HG03060 (cell line): ENCODE data around the gene RAB36.

Experiments
- ATAC-seq: cut with Tn5 transposase; IDR thresholded peaks from one replicate; pipeline ENCODE4 v1.9.1; 2021; ENCODE audit warnings: low read depth, moderate number of reproducible peaks; ENCODE audit not compliant: unreplicated experiment

RAB36 gene, protein sequence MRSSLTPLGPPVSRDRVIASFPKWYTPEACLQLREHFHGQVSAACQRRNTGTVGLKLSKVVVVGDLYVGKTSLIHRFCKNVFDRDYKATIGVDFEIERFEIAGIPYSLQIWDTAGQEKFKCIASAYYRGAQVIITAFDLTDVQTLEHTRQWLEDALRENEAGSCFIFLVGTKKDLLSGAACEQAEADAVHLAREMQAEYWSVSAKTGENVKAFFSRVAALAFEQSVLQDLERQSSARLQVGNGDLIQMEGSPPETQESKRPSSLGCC

DNA sequence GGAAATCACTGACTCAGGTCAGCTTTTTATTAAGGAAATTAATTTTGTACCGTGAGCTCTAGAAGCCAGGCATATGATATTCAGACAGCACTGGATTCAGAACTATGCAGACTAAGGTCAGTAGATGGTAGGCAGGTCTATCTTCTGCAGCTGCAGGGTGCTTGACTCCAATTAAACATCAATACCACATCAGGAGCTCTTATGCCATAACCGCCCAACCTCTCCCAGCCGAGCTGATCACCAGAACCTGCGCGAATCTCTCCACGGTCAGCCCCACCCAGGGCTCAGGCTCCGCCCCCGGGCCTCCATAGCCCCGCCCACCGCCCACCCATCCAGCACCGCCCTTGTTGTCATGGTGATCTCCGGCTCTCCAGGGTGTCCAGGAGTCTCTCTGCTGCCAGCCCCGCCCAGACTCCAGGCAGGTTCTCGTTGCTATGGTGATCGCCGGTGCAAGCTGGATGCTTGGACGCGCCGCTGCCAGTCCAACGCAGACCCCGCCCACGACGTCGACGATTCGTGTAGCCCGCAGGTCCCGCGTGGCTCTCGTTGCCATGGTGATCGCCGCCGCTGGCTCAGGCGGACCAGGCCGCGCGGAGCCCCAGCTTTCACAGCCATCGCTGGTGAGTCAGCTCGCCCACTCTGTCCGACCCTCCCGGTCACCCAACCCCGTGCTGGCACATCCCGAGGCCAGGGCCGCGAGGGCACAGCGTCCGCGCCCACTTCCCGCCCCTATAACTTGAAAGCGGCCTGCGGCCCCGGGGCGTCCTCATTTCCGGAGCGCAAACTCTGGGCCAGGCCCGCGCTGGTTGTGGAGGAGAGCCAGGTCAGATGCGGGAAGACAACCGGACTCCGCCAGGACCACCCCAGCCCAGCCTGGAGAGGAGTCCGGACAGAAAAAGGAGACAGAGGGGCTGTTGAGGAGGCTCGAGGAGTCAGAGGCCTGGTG lies at the start of gene RAB36:
RAB36 (plus strand) TSS at position 546 of the 946 bp plus-strand sequence. CDS start 1,140 bp downstream, outside the sequence.
- no peak for ATAC-seq

DNA sequence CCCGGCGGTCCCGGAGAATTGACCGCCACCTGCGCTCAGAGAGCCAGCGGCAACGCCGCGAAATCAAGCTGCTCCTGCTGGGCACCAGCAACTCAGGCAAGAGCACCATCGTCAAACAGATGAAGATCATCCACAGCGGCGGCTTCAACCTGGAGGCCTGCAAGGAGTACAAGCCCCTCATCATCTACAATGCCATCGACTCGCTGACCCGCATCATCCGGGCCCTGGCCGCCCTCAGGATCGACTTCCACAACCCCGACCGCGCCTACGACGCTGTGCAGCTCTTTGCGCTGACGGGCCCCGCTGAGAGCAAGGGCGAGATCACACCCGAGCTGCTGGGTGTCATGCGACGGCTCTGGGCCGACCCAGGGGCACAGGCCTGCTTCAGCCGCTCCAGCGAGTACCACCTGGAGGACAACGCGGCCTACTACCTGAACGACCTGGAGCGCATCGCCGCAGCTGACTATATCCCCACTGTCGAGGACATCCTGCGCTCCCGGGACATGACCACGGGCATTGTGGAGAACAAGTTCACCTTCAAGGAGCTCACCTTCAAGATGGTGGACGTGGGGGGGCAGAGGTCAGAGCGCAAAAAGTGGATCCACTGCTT lies 49.4 kb upstream of the RAB36 start:
- no peak for ATAC-seq

DNA sequence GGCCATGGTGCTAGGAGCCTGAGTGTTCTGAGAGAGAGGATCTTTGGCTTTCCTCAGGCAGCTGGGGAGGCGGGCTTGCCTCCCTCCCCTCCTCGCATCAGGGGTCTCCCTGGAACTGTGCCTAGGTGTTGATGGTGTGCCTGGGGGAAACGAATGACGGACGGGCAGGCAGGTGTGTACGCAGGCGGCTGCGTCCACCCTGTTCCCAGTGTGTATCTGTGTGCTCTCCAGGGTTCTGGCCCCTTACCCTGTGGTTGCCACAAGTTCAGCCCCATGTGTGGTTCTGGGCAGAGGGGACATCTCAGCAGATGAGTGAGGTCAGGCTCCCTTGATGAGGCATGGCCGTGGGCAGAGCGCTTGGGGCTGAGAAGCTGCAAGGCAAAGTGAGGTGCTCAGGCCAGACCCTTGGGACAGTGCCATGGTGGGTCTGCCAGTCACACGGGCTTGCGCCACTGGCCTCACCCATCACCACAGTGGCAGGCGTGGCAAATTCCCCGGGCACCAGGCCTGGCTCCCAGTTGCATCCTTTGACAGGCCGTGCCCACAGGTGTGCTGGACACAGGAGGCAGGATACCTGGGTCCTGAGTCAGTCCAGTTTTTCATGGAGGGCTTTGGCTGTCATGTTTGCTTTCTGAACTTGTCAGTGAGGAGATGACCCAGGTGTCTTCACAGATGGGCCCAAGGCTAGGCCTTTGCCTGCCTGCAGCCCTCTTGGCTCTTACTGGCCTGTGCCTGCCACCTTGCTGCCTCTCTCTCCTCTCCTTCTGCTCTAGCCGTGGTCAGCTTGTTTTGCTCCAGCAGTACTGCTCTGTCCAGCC lies 47.7 kb upstream of the RAB36 start:
- ATAC-seq: no peak

DNA sequence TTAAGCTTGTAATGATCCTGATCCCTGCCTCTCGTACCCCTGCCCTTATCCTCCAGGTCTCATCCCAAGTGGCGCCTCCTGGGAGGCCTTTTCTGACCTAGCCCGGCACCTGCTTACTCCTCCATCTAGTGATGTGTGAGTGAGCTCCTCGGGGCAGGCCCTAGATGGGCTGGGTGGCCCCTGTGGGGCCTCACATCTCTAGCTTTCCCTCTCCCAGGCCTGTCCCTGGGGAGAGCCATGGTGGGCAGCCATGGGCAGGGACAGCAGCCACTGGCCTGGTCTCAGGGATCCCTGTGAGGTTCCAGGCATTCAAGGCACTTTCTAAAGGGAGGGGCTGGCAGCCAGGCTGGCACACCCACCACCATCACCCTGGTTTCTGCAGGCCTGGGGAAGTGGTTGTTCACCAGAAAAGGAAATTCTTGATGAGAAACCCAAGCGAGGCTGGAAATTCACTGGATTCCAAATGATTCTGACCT lies 47.0 kb upstream of the RAB36 start:
- ATAC-seq: no peak

DNA sequence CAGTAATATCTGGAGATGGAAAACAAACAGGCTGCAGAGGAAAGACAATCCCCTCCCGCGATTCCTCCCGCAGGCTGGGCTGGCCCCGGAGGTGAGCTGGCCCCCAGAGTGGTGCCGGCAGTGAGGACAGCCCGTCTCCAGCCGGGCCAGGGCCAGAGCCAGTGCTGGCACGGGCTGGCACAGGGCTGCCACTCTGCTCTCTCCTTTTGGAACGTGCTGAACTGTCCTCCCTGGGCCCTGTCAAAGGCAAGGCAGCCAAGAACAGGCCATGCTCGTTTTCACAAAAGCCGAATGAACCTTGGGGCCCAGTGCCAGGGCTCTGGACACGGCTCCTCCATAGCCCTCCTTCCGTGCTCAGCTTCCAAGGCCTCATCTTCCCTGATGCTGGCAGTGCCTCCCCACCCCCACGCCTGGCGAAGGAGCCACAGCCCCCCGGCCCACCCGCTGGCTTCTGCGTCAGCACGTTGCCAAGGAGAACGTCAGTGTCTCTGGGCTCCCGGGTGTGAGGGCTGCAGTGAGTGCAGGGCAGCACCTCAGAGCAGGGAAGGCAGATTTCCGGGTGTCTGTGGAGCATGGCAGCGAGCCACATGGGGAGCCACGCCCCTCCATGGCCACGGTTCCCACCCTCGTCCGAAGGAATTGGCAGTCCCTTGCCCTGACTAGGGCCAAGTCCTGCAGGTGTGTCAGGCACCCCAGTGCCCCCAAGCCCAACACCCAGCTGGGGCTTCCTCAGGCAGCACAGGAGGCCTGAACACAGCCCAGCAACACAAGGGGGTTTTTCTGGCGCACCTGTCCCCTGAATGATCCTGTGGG lies 46.4 kb upstream of the RAB36 start:
- no peak for ATAC-seq

DNA sequence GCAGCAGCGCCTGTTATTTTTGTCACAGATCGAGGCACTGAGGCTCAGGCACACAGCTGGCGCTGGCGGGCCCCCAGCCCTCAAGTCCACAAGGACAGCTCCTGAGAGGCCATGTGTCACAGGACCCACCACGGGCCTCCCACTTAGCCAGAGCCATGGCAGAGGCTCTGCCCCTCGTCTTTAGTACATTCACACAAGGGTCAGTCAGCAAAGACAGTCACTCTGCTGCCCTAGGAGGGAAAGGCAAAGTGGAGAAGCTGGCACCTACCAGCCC lies 45.8 kb upstream of the RAB36 start:
- no peak for ATAC-seq

DNA sequence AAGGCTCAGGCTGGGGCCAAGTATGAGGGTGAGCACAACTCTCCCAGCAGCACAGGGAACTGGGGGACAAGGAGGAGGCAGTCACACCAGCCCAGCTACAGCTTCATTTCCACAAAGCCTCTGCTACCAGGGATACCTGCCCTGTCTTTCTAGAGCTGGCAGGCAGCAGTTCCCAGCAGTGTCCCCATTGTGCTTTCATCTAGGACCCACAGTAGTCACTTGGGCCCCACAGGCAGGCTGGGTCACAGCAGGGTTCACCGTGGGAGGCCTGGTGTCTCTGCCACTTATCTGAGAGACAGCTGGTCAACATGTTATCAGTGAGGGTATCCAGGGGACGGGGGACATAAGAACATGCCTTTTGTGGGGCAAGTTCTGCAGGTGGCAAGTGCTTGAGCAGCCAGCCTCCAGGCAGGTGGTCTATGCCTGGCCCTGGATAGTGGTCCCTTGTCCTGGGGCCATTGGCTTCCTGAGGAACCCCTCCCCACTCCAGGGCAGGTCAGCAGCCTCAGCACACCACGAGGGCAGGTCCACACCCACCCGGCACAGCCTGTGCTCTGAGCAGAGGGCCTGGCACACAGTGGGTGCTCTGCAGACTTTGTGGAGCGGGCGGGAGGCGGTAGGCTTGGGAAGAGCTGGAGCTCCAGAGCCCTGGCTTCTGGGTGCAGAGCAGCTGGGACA lies 45.0 kb upstream of the RAB36 start:
- ATAC-seq: no peak

DNA sequence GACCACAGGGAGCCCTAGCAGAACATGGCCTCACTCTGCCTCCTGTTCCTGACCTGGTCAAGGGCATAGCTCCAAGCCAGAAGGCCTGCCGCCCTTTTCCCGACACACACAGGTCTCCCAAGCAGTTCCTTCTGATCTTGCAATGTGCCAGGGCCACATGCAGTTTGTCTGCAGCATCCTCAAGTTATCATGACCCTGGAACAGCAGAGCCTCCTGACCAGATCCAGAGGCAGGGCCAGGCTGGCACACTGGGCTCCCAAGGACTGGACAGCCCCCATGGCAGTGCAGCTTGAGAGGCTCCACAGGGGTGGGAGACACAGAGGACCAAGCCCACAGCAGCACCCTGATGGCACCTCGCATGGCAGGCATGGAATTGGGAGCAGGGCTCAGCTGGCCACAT lies 43.8 kb upstream of the RAB36 start:
- no peak for ATAC-seq

DNA sequence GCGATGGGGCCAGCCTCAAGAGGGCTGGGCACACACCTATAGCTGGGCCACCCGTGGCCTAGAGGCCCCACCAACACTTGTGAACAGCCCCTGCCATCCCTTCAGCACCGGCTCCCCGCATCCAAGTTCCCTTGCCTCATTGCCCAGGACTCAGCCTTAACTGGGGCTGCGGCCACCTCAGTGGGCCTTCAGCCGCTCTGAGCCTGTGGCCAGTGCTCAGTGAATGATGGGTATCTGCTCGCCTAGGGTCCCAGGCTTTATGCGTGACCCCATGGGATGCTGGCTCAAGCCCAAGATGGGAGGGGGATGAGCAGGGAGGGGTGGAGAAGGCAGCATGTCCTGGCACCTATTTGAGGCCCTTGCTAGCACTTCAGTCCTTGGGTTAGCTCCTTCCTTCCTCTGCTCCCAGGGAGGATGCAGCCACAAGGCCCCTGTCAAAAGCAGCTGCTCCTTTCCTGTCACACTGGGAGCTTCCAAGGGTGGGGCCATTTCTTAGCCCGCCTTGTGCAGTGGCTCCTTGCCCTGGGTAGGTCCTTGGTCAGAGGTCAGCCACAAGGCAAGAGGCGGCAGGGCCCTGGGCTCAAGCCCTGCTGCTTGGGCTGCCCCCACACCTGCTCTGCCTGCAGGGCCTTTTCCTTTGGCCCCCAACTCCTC lies 43.1 kb upstream of the RAB36 start:
- no peak for ATAC-seq

DNA sequence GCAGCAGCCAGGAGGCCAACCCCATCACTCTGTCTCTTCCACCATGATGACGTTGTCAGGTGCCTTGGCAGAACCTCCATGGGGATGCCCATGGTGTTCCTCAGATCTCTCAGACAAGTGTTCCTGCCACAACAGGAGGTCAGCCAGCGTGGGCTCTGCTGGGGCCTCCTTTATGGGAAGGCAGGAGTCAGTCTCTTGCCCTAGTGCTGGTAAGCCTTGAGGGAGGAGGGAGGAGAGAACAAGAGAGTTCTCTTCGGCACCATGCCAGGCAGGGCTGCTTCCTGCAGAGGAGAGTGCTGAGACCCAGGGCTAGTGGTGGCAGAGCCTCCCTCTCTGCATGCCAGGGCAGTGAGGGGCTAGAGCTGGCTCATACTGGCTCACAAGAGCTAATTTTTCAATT lies 42.5 kb upstream of the RAB36 start:
- no peak for ATAC-seq

DNA sequence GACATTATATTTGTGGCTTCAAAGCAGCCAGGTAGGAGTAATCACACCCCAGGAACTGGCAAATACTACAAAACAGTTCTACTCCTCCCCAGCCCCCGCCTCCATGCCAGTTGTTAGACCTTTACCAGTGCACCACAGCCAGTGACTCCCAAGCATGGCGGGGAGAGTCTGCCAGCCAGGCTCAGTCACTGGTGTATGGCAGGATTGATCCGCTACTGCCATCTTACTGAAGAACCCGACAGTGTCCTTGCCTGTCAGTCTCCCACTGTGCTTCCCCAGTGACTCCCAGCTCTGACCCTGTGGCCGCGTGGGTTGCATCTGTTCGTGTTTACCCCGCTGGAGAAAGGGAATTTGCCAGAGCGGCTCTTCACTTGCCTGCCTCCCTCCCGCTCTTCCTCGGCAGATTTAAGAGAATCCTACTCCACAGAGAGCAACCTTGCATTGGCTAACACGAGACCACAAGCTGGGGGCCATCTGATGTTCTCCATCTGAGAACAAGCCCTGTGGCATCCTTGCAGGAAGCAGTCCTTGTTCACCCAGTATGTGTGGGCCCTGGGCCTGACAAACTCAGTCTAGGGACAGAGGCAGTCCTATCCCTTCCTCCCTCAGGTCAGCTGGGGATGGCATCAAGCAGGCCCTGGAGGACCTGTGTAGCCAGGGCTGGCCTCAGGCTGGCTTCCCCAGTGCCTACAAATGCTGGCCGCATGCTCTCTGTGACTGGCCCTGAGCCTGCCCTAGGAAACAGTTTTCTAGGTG lies 41.9 kb upstream of the RAB36 start:
- ATAC-seq: no peak

DNA sequence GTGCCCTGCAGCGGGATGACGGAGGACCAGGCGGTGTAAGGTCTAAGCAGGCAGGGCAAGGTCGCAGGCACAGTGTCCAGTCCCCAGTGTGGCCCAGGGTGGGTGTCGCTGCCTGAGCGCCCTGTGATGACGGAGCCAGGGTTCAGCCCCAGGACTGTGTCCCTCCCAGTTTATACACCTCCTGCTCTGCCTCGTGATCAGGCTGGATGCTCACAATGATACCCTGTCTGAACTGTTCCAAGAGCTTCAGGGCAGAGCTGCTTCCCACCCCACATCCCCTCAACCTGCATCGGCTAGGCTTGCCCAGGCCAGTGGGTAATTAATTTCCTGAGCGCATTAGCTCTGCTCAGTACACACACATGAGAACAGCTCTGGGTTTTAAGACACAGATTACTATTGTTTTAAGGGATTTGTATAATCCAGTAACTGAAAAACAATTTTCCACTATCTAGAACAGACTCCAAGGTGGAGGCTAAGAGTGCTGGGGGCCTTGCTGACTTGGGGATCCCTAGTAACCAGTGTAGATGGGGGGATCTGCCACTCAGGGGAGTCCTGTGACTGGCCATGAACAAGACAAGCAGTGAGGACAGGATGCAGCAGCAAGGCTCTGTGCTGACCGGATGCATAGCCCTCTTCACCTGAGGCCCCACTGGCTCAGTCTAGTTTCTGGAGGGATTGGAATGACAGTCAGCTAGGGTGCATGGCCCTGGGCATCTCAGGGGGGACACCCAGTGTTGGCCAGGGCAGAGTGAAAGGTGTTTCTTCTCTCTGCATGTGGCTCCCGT lies 40.9 kb upstream of the RAB36 start:
- no peak for ATAC-seq

DNA sequence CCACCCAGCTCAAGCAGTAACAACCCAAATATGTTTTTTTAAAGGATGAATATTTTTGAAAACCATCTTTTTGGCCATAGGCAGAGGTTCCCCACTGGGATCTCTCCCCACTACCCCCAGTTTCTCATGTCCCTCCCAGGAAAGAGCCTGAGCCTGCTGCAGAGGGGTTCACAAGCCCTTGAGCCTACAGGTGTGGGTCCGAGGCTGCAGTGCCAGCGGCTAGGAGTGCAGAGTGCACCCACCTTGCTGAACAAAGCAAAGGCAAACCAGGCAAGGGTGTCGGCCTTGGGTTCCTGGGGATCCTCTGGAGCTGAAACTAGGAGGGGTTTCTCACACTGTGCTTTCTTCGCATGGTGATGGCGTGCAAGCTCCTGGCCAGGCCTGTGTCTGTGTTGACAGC lies 40.0 kb upstream of the RAB36 start:
- no peak for ATAC-seq

DNA sequence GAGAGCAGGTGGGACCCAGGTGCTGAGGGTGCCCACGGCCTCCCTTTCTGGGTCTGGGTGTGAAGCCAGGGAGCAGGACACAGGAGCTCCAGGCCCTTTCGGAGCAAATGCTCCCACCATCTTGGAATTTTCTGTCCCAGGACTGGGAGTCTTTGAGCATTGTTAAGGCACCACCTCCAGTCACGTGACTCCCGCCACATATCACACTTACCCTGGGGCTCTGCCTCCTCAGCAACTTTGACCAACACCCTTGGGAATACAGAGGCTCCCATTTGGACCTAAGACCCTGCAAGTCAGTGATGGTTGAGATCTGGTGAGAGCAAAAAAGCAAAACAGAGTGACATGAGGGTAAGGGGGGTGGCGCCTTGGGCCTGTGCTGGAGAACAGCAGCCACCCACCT lies 39.4 kb upstream of the RAB36 start:
- no peak for ATAC-seq

DNA sequence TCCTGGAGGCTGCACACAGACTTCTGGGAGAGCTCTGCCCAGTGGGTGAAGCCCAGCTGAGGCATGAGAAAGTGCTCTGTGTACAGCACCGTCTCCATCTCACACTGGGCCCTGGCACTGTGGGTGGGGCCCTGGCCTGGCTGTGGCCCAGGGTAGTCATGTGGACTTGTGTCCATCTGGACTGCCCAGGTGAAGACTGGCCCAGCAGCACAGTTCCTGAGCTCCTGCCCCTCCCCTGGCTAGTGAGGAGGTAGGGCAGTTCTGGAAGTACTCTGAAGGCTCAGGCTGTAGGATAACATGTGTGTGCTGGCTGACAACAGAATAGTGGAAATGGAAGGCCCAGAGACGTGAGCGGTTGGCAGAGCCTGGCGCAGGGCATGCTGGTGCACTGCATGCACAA lies 38.9 kb upstream of the RAB36 start:
- ATAC-seq: no peak

DNA sequence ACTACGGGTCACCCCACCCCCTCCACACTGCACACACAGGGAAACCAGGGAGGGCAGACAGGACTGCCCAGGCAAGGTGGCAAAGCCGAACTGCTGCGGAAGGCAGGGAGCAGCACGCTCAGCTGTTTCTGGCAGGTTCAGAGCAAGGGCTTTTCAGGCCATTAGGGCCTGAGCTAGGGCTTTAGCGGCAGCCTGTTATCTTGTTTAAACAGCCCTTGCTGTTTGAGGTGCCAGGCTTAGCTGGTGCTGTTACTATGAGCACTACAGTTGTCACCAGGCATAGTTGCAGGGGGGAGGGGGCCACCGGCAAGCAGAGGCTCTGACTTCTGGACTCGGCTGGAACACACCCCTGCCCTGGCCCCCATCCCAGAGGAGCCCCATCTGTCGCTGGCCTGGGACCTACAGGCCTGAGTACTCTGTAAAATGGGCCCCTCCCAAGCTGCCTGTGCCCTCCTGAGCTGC lies 38.3 kb upstream of the RAB36 start:
- ATAC-seq: no peak
